WTC11 (cell line): Measurements from ENCODE around the gene PDHB. TPM values are rescaled to one million over a fixed set of nuclear protein-coding genes. Genes with fewer than 3 reads are reported as not detected.

Experiments used
- ATAC-seq: fragments of 200-7000 bp; cut with Tn5 transposase; 2 replicates; pipeline ENCODE4 v1.10.0; 2021; ENCODE audit warnings: mild to moderate bottlenecking, moderate library complexity
- CTCF ChIA-PET: fragments of 300-600 bp; sonication (Branson Sonifier 250); formaldehyde crosslinking; loops from one replicate; lab custom pipeline; 2021; ENCODE audit warnings: antibody characterized with exemption; lab: Charles Lee
- POLR2A ChIA-PET: fragments of 350-600 bp; sonication (Branson Sonifier 250); formaldehyde crosslinking; loops from one replicate; lab custom pipeline; 2021; ENCODE audit warnings: antibody characterized with exemption; lab: Charles Lee
- DNase-seq: peaks from one replicate; pipeline ENCODE4 v3.0.0; 2021; ENCODE audit warnings: low spot score
- H3K27ac Mint-ChIP-seq: 2 replicates; pipeline ENCODE4 v1.8.0; 2021; ENCODE audit warnings: mixed read lengths
- H3K27me3 Mint-ChIP-seq: 2 replicates; pipeline ENCODE4 v1.8.0; 2021; ENCODE audit warnings: low read depth, mild to moderate bottlenecking, moderate library complexity, mixed read lengths
- H3K36me3 Mint-ChIP-seq: 2 replicates; pipeline ENCODE4 v1.8.0; 2021; ENCODE audit warnings: mixed read lengths
- H3K4me1 Mint-ChIP-seq: 2 replicates; pipeline ENCODE4 v1.8.0; 2022; ENCODE audit warnings: mixed read lengths
- H3K4me3 Mint-ChIP-seq: 2 replicates; pipeline ENCODE4 v1.8.0; 2021; ENCODE audit warnings: mild to moderate bottlenecking, moderate library complexity, mixed read lengths
- H3K9me3 Mint-ChIP-seq: 2 replicates; pipeline ENCODE4 v1.8.0; 2021; ENCODE audit warnings: mixed read lengths
- ARID4B ChIP-seq: sonication (generic); formaldehyde crosslinking; IDR thresholded peaks from 2 replicates; pipeline ENCODE4 v1.8.0; 2023; ENCODE audit warnings: missing genetic modification reagents, mild to moderate bottlenecking, borderline replicate concordance
- CTCF ChIP-seq: fragments of 200-600 bp; IDR thresholded peaks from 2 replicates; pipeline ENCODE4 v1.8.0; 2022; ENCODE audit warnings: antibody characterized with exemption
- HMGXB4 ChIP-seq: sonication (generic); formaldehyde crosslinking; IDR thresholded peaks from 2 replicates; pipeline ENCODE4 v1.8.1; 2023; ENCODE audit warnings: mild to moderate bottlenecking, moderate library complexity, missing genetic modification reagents
- KAT7 ChIP-seq: sonication (generic); formaldehyde crosslinking; IDR thresholded peaks from 2 replicates; pipeline ENCODE4 v1.8.1; 2023; ENCODE audit warnings: missing genetic modification reagents, mild to moderate bottlenecking, borderline replicate concordance
- NFE2L1 ChIP-seq: sonication (generic); formaldehyde crosslinking; IDR thresholded peaks from 2 replicates; pipeline ENCODE4 v1.8.1; 2023; ENCODE audit warnings: missing genetic modification reagents
- PRRX2 ChIP-seq: fragments of 250-450 bp; sonication (Bioruptor Pico); IDR thresholded peaks from 2 replicates; pipeline ENCODE4 v1.8.0; 2021; ENCODE audit warnings: mild to moderate bottlenecking
- RORB ChIP-seq: fragments of 250-450 bp; sonication (Bioruptor Pico); IDR thresholded peaks from 2 replicates; pipeline ENCODE4 v1.9.0; 2021; ENCODE audit warnings: mild to moderate bottlenecking
- ZMAT4 ChIP-seq: fragments of 250-450 bp; sonication (Bioruptor Pico); IDR thresholded peaks from 2 replicates; pipeline ENCODE4 v1.9.0; 2021; ENCODE audit warnings: mild to moderate bottlenecking
- ZNF425 ChIP-seq: fragments of 250-450 bp; sonication (Bioruptor Pico); conservative IDR thresholded peaks from 2 replicates; pipeline ENCODE4 v1.9.0; 2021; ENCODE audit warnings: mild to moderate bottlenecking
- ZNF532 ChIP-seq: fragments of 250-450 bp; sonication (Bioruptor Pico); IDR thresholded peaks from 2 replicates; pipeline ENCODE4 v1.9.0; 2021; ENCODE audit warnings: mild to moderate bottlenecking, borderline replicate concordance
- ZSCAN18 ChIP-seq: fragments of 250-450 bp; sonication (Bioruptor Pico); IDR thresholded peaks from 2 replicates; pipeline ENCODE4 v2.1.2; 2022; ENCODE audit warnings: mild to moderate bottlenecking, moderate library complexity
- total RNA-seq: library from RNA; stranded (reverse); gene quantifications from 3 replicates; pipeline ENCODE4 v1.2.3, GENCODE V29; 2021

Gene PDHB
- total RNA-seq, 1 experiment from 2014 or later = 131 TPM

- no peak for TF ChIP-seq HMGXB4 (CRISPR knock-in tag)
- no peak for TF ChIP-seq ZSCAN18 (CRISPR knock-in tag)
- TF ChIP-seq RORB (CRISPR knock-in tag) = no peak
- TF ChIP-seq ZMAT4 (CRISPR knock-in tag) = no peak
- TF ChIP-seq PRRX2 (CRISPR knock-in tag) = no peak
- no peak for TF ChIP-seq ZNF425 (CRISPR knock-in tag)
- no peak for TF ChIP-seq ARID4B (CRISPR knock-in tag)
- TF ChIP-seq KAT7 (CRISPR knock-in tag) = no peak
These were observed 17.4 kb downstream of the PDHB start (continued) for GRCh38 chr3:58416191-58416590.

GRCh38 chr3:58414538-58415197 lies 19.0 kb downstream of the PDHB start:
- no peaks in the 10 kb centered on the region for H3K9me3 Mint-ChIP-seq
- no peak for TF ChIP-seq NFE2L1
- TF ChIP-seq ZNF532 (CRISPR knock-in tag) = no peak
- peak; percentile 45; the same call in 1 of the 2 replicates for TF ChIP-seq CTCF
- TF ChIP-seq, all 79 proteins: peak for 1
- ATAC-seq = peak; percentile 61
- ChIA-PET POLR2A (no interaction called here), CTCF (interaction anchor here (0.5 to 2.2 kb wide), 19 partner anchors 13 to 580 kb away, joined by 3 to 17 read pairs (median 4); partner anchors contain the start of genes HTD2, PXK and RPP14)
- Mint-ChIP-seq H3K4me3 (no peak overlapping the region), H3K27me3 (no peaks in the 10 kb centered on the region), H3K27ac (no peak overlapping the region), H3K4me1 (peaks cover 21% of the 10 kb centered on the region), H3K36me3 (no peaks in the 10 kb centered on the region)
- no peak for DNase-seq
